ENCODE measurements around the gene SNED1.

DNA sequence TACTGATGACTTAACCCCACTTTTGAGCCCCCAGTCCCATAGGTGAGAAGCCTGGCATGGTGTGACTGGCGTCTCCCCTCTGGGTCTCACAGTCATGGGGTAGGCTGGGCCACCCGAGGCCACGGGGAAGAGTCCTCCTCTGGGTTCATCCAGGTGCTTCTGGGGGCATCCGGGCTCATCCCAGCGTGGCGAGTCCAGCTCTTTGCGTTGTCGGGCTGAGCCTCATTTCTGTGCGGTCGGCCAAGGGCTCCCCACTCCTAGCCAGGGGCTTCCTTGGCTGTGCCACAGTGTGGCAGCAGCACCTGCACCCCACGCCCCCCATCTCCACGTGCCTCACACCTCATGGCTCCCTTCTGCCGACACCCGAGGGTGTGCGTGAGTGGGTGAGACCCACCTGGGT is 27.6 kb upstream of the SNED1 start:
- no peak for TF ChIP-seq CTCF (IDR thresholded peaks at IDR 0.05)
- TF ChIP-seq POLR2AphosphoS5 (IDR thresholded peaks at IDR 0.05): no peak
